A549 (cell line): ENCODE data around the gene RHBDD3. TPM values are rescaled to one million over a fixed set of nuclear protein-coding genes. Genes with fewer than 3 reads are reported as not detected.

Experiments
- ATAC-seq, 2 experiments: fragments of 200-7000 bp in 1 of 2; fragments of >200 bp in 1 of 2; cut with Nextera tagmentation in 1 of 2; cut with Tn5 transposase in 1 of 2; 3 replicates each; pipeline versions ENCODE4 v1.8.0 to v1.9.1; 2018 to 2020; ENCODE audit warnings: mild to moderate bottlenecking in 1 of 2, moderate library complexity in 1 of 2
- CTCF ChIA-PET: fragments of 300-600 bp; sonication (Branson Sonifier 250); formaldehyde crosslinking; extraction: SDS; loops from one replicate; lab custom pipeline; 2021; ENCODE audit warnings: antibody characterized with exemption, inconsistent platforms; lab: Yijun Ruan, JAX
- POLR2A ChIA-PET: fragments of 350-600 bp; formaldehyde crosslinking; extraction: SDS; loops from one replicate; lab custom pipeline; 2021; ENCODE audit warnings: antibody characterized with exemption, inconsistent platforms; lab: Yijun Ruan, JAX
- DNase-seq, 2 experiments: peaks; one replicate each; pipeline versions ENCODE4 v3.0.0 to v3.0.0-alpha.2; 2011 to 2016; ENCODE audit warnings: low read depth in 1 of 2, low spot score in 1 of 2
- FAIRE-seq: peaks from 2 replicates; lab custom pipeline; 2011; peaks lifted over from hg19 to GRCh38; lab: Jason Lieb, UNC
- H3K27ac ChIP-seq, 2 experiments: fragments of >200 bp; sonication (Bioruptor Twin); formaldehyde crosslinking; 3 replicates each; pipeline ENCODE4 v1.5.1; 2016 to 2017
- H3K4me1 ChIP-seq: fragments of >200 bp; sonication (Bioruptor Twin); formaldehyde crosslinking; 3 replicates; pipeline ENCODE4 v1.6.1; 2016
- H3K4me2 ChIP-seq: fragments of >200 bp; sonication (Bioruptor Twin); formaldehyde crosslinking; 3 replicates; pipeline ENCODE4 v1.6.1; 2016
- H3K4me3 ChIP-seq: fragments of >200 bp; sonication (Bioruptor Twin); formaldehyde crosslinking; 3 replicates; pipeline ENCODE4 v1.5.1; 2016
- H3K9me3 ChIP-seq: fragments of >200 bp; sonication (Bioruptor Twin); formaldehyde crosslinking; 3 replicates; pipeline ENCODE4 v1.6.1; 2016
- CHD2 ChIP-seq: fragments of 150-350 bp; IDR thresholded peaks from 2 replicates; pipeline ENCODE4 v1.6.1; 2014; ENCODE audit warnings: low read length; ENCODE audit not compliant: partially characterized antibody
- EHMT2 ChIP-seq: fragments of 200-600 bp; sonication (generic); IDR thresholded peaks from 2 replicates; pipeline ENCODE4 v1.6.1; 2016; ENCODE audit warnings: antibody characterized with exemption, low read depth, mild to moderate bottlenecking, moderate library complexity
- ESRRA ChIP-seq: fragments of 150-350 bp; IDR thresholded peaks from 2 replicates; pipeline ENCODE4 v1.6.1; 2014; ENCODE audit warnings: mild to moderate bottlenecking, low read length, borderline replicate concordance
- GATA3 ChIP-seq: IDR thresholded peaks from 2 replicates; pipeline ENCODE4 v1.6.1; 2012; ENCODE audit warnings: borderline replicate concordance
- JUN ChIP-seq, 2 experiments: fragments of >200 bp; sonication (Bioruptor Twin); formaldehyde crosslinking; IDR thresholded peaks; 2 replicates in 1 of 2; 3 replicates in 1 of 2; pipeline ENCODE4 v1.6.1; 2016 to 2017
- KDM1A ChIP-seq: fragments of 200-600 bp; sonication (generic); IDR thresholded peaks from 2 replicates; pipeline ENCODE4 v1.6.1; 2016; ENCODE audit warnings: low read depth, mild to moderate bottlenecking
- NFE2L2 ChIP-seq: fragments of 150-350 bp; conservative IDR thresholded peaks from 2 replicates; pipeline ENCODE4 v1.6.1; 2014; ENCODE audit warnings: low read length
- NPAS2 ChIP-seq: fragments of 250-450 bp; sonication (Bioruptor Pico); IDR thresholded peaks from 2 replicates; pipeline ENCODE4 v1.8.0; 2022; ENCODE audit warnings: mild to moderate bottlenecking, moderate library complexity, borderline replicate concordance
- PHF8 ChIP-seq: fragments of 200-600 bp; sonication (generic); IDR thresholded peaks from 2 replicates; pipeline ENCODE4 v1.6.1; 2016; ENCODE audit warnings: low read depth, mild to moderate bottlenecking, antibody characterized with exemption, moderate library complexity, borderline replicate concordance
- POLR2AphosphoS2 ChIP-seq: conservative IDR thresholded peaks from 2 replicates; pipeline ENCODE4 v1.6.1; 2012; ENCODE audit warnings: low read length, improper control_type of control experiment, inconsistent platforms
- RCOR1 ChIP-seq: fragments of 150-350 bp; IDR thresholded peaks from 2 replicates; pipeline ENCODE4 v1.6.1; 2014; ENCODE audit warnings: antibody characterized with exemption, low read length, low read depth
- TFCP2L1 ChIP-seq: fragments of 250-450 bp; sonication (Bioruptor Pico); IDR thresholded peaks from 2 replicates; pipeline ENCODE4 v1.5.0; 2021; ENCODE audit warnings: mild to moderate bottlenecking
- whole genome bisulfite sequencing: methylation state at CpG from one replicate; pipeline ENCODE4 v1.1.6; 2017; ENCODE audit errors: missing lambda C conversion rate; 5-methylcytosine and 5-hydroxymethylcytosine counted together
- polyA plus RNA-seq, 4 experiments: library from polyadenylated mRNA; depleted of rRNA in 3 of 4; stranded (reverse); fragments of >200 nt; fragmentation: RNase III in 1 of 4; extraction: RNeasy Plus Mini Kit Qiagen cat#74134 plus additional on column Dnase treatment in 1 of 4; gene quantifications; 2 replicates in 3 of 4; 3 replicates in 1 of 4; pipeline ENCODE4 v1.2.3, GENCODE V29; 2011 to 2017
- TF ChIP-seq, protein P1 (sequence below): fragments of >200 bp; sonication (Bioruptor Twin); formaldehyde crosslinking; IDR thresholded peaks from 3 replicates; pipeline ENCODE4 v1.6.1; 2016
- TF ChIP-seq, protein P2 (sequence below): fragments of 200-600 bp; sonication (generic); IDR thresholded peaks from 2 replicates; pipeline ENCODE4 v1.6.1; 2016; ENCODE audit warnings: antibody characterized with exemption, mild to moderate bottlenecking, moderate library complexity
- TF ChIP-seq, protein P3 (sequence below): IDR thresholded peaks from 2 replicates; pipeline ENCODE4 v1.6.1; 2012
- TF ChIP-seq, protein P4 (sequence below): IDR thresholded peaks from 2 replicates; pipeline ENCODE4 v1.6.1; 2012; ENCODE audit warnings: low read depth, borderline replicate concordance
- TF ChIP-seq, protein P5 (sequence below): fragments of 250-450 bp; sonication (Bioruptor Pico); IDR thresholded peaks from 2 replicates; pipeline ENCODE4 v1.5.0; 2020; ENCODE audit warnings: low read depth, mild to moderate bottlenecking, moderate library complexity
- TF ChIP-seq, protein P6 (sequence below): fragments of >200 bp; sonication (Bioruptor Twin); formaldehyde crosslinking; IDR thresholded peaks from 3 replicates; pipeline ENCODE4 v1.5.1; 2016

RHBDD3 gene
- polyA plus RNA-seq, 2 of the 4 experiments (the other 2 are of a cell fraction), result 10.2 to 20.8 TPM

DNA sequence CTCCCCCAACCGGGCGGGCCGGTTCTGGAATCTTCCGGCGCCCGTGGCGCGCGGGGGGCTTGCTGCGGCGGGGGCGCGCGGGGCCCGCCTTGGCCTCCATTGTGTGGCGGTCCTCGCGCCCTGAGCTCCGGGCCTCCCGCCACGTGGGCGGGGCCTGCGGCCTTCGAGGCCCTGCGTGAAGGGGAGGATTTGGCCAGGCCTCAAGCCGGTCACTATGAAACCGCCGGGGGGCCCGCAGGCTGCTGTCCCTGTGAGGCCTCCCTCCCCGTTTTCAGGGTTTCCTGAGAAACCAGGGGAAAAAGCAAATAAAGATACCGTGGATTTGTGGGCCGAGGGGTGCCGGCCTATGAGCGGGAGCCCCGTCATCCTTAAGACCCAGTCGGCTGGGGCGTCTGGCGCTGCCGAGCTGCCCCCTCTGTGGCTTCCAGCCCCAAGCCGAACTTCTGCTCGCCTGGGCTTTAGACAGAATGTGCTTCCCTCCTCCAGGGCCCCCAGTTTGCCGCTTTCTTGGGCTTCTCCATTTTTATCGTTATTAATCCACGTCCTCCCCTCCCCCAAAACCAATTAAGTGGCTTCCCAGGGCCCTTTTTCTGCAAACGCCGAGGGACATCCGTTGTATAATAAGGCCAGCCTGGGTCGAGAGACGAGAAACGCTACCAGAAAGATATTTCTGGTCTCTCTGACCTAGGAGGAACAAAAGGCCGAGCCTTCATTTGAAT is 889 bp upstream of the RHBDD3 start (continued):
- TF ChIP-seq, protein P1, sequence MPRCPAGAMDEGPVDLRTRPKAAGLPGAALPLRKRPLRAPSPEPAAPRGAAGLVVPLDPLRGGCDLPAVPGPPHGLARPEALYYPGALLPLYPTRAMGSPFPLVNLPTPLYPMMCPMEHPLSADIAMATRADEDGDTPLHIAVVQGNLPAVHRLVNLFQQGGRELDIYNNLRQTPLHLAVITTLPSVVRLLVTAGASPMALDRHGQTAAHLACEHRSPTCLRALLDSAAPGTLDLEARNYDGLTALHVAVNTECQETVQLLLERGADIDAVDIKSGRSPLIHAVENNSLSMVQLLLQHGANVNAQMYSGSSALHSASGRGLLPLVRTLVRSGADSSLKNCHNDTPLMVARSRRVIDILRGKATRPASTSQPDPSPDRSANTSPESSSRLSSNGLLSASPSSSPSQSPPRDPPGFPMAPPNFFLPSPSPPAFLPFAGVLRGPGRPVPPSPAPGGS, result no peak
- TF ChIP-seq TFCP2L1 (no peak), EHMT2 (no peak), NFE2L2 (no peak), GATA3 (no peak), NPAS2 (CRISPR knock-in tag) (no peak), JUN (IDR thresholded peaks at IDR 0.05) (peak in 1 of 2 experiments; percentile 9; a peak in 1 of 5 replicates), RCOR1 (no peak)
- TF ChIP-seq, protein P2, sequence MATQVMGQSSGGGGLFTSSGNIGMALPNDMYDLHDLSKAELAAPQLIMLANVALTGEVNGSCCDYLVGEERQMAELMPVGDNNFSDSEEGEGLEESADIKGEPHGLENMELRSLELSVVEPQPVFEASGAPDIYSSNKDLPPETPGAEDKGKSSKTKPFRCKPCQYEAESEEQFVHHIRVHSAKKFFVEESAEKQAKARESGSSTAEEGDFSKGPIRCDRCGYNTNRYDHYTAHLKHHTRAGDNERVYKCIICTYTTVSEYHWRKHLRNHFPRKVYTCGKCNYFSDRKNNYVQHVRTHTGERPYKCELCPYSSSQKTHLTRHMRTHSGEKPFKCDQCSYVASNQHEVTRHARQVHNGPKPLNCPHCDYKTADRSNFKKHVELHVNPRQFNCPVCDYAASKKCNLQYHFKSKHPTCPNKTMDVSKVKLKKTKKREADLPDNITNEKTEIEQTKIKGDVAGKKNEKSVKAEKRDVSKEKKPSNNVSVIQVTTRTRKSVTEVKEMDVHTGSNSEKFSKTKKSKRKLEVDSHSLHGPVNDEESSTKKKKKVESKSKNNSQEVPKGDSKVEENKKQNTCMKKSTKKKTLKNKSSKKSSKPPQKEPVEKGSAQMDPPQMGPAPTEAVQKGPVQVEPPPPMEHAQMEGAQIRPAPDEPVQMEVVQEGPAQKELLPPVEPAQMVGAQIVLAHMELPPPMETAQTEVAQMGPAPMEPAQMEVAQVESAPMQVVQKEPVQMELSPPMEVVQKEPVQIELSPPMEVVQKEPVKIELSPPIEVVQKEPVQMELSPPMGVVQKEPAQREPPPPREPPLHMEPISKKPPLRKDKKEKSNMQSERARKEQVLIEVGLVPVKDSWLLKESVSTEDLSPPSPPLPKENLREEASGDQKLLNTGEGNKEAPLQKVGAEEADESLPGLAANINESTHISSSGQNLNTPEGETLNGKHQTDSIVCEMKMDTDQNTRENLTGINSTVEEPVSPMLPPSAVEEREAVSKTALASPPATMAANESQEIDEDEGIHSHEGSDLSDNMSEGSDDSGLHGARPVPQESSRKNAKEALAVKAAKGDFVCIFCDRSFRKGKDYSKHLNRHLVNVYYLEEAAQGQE, result no peak
- TF ChIP-seq, protein P3, sequence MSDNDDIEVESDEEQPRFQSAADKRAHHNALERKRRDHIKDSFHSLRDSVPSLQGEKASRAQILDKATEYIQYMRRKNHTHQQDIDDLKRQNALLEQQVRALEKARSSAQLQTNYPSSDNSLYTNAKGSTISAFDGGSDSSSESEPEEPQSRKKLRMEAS, result peak; percentile 30; the same call in 1 of the 2 replicates

DNA sequence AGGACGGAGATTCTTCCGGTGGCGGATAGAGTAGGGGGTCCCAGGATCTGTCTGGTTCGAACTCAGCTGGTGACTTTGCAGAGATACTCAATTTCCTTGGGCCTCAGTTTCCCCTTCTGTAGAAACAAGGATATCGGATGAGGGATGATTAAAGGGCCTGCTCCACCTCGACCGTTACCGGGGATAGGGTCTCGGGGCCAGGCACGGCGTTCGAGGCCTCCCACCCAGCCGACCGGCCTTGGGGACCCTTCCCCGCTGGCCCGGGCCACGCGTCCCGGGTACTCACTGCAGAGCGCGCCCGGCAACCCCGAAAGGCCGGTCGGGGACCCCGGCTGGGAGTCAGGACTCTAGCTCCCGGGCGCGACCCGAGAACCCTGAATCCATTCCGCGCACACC is 321 bp downstream of the RHBDD3 start:
- peak overlapping the region; percentile 99 for H3K4me3 ChIP-seq
- WGBS, result 0% methylated on average over 3 of the region's 32 CpGs
- DNase-seq, result no peak
- CTCF ChIA-PET, result interaction anchor here (1.1 to 1.5 kb wide), 2 partner anchors 20 to 22 kb away, joined by 3 to 4 read pairs; no protein-coding TSS in a partner anchor
- FAIRE-seq, result no peak
- H3K4me2 ChIP-seq, result peak overlapping the region; percentile 98
- peaks cover 31% of the 10 kb centered on the region for H3K4me1 ChIP-seq
- H3K27ac ChIP-seq, result peak overlapping the region; percentile 100
- POLR2A ChIA-PET, result no interaction called here
- H3K9me3 ChIP-seq, result no peaks in the 10 kb centered on the region
- TF ChIP-seq, protein P4, sequence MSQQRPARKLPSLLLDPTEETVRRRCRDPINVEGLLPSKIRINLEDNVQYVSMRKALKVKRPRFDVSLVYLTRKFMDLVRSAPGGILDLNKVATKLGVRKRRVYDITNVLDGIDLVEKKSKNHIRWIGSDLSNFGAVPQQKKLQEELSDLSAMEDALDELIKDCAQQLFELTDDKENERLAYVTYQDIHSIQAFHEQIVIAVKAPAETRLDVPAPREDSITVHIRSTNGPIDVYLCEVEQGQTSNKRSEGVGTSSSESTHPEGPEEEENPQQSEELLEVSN, result 0 out of 2 replicates have a peak, but pooled peaks have one; percentile 12
- no peak for TF ChIP-seq CHD2
- peak; percentile 80 for TF ChIP-seq PHF8
- ATAC-seq, result no peak

DNA sequence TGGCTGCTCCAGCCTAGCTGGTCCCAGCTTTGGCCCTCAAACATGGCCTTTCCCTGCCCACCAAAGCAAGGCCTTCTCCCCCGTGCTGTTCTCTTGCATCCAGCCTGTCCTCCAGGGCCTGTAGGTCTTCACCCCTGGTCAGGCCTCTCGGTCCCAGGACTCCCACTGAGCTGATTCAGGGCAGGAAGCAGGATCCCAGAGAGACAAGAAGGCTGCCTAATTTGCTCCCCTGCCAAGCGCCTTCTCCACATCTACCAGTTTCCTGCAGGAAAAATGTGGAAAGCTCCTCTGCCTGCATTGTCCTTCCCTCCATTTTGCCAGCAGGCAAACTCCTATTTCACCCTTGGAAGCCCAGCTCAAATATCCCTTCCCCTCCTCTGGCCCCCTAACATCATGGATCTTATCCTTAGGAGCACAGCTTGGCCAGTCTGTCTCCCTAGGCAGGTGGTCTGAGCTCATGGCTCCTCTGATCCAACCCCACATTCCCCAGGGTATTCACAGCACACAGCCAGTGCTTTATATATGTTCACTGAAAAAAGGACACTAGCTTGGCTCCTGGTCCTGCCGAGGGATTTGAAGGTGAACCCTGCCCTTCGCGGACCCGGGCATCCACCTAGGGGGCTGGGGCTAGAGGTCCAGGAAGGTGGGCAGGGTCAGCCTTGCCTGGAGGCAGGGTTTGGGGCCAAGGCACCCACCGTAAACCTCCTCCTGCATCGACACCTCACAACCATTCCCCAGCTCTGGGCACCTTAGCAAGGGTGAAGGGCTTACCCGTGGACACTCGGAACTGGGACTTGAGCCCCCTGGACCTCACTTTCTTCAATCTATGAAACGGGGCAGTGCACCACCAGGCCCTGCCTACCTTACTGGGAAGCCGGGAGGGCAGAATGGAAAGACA is 968 bp downstream of the RHBDD3 start:
- Histone ChIP-seq H3K4me3 (peak overlapping the region; percentile 99), H3K27ac (peak overlapping the region; percentile 100), H3K9me3 (no peaks in the 10 kb centered on the region), H3K4me1 (peaks cover 26% of the 10 kb centered on the region), H3K4me2 (peak overlapping the region; percentile 98)
- ATAC-seq (peak in 1 of 2 experiments; percentile 7; a peak in 3 of 6 replicates), DNase-seq (no peak), FAIRE-seq (no peak)
- CTCF ChIA-PET, result interaction anchor here (0.7 to 1.1 kb wide), 2 partner anchors 18 to 22 kb away, joined by 3 read pairs; no protein-coding TSS in a partner anchor
- WGBS, result 13% methylated on average over 9 of the region's 13 CpGs
- POLR2A ChIA-PET, result no interaction called here
- TF ChIP-seq, protein P5, sequence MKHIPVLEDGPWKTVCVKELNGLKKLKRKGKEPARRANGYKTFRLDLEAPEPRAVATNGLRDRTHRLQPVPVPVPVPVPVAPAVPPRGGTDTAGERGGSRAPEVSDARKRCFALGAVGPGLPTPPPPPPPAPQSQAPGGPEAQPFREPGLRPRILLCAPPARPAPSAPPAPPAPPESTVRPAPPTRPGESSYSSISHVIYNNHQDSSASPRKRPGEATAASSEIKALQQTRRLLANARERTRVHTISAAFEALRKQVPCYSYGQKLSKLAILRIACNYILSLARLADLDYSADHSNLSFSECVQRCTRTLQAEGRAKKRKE (CRISPR knock-in tag), result no peak
- TF ChIP-seq KDM1A (no peak), PHF8 (no peak), POLR2AphosphoS2 (no peak), ESRRA (no peak)
- TF ChIP-seq, protein P2, result no peak
- TF ChIP-seq, protein P6, sequence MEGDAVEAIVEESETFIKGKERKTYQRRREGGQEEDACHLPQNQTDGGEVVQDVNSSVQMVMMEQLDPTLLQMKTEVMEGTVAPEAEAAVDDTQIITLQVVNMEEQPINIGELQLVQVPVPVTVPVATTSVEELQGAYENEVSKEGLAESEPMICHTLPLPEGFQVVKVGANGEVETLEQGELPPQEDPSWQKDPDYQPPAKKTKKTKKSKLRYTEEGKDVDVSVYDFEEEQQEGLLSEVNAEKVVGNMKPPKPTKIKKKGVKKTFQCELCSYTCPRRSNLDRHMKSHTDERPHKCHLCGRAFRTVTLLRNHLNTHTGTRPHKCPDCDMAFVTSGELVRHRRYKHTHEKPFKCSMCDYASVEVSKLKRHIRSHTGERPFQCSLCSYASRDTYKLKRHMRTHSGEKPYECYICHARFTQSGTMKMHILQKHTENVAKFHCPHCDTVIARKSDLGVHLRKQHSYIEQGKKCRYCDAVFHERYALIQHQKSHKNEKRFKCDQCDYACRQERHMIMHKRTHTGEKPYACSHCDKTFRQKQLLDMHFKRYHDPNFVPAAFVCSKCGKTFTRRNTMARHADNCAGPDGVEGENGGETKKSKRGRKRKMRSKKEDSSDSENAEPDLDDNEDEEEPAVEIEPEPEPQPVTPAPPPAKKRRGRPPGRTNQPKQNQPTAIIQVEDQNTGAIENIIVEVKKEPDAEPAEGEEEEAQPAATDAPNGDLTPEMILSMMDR, result no peak
